ENCODE data around the gene KIF2A.

Gene KIF2A

DNA sequence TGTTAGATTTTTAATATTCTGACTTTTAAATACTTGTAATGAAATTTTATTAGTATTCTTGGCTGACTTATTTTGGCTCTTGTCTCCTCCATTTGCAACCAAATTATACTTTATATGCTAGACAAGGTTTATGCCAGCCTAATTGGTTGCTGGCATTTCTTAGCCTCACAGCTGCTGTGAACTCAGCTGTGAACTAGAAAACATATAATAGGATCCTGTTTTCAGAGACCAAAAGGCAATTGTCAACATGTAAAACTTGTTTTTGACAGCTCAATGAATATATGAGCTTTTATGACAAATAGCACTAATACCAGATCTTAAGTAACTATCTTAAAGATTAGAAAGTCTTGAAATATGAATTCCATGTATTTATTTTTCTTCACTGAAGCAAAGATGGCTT, 25.9 kb downstream of the KIF2A start:
- FAIRE-seq: no peak

DNA sequence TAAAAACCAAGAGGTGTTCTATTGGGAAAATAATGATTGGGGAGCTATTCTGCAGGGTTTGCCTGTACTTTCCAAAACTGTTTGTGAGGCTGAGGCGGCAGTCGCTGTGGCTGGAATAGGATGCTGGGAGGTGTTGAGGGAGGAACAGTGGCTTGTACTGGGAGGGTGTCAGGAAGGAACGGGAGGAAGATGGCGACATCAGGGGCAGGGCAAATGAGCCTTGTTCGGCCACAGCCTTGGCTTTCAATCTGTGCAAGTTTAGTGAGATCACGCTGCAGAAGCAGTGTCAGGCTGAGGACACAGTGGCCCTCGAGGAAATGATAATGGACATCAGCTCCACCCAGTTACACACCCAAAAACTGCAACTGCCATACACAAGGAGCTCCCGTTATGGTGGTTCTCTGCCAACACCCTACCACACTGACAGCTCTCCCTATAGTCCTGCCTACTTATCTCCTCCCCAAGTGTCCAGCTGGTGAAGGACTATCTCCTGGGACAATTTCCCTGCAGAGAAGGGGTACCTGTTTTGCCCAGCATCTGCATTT, 27.3 kb downstream of the KIF2A start:
- no peak for FAIRE-seq

DNA sequence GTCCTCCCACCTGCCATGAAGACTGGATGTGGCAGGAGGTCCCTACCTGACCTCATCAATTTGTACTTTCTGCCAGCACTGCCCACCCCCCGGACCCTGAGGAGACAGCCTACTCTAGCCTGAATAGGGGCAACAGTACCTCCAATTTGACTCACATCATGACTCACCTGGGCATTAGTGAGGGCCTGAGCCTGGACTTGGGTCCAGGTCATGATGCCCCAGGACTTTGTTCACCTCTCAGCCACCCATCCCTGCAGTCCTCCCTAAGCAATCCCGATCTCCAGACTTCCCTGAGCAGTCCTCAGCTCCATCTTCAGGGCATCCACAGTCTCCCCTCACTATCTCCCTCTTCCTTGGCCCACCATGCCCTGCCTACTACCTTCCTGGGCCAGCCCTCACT, 28.1 kb downstream of the KIF2A start:
- no peak for FAIRE-seq

DNA sequence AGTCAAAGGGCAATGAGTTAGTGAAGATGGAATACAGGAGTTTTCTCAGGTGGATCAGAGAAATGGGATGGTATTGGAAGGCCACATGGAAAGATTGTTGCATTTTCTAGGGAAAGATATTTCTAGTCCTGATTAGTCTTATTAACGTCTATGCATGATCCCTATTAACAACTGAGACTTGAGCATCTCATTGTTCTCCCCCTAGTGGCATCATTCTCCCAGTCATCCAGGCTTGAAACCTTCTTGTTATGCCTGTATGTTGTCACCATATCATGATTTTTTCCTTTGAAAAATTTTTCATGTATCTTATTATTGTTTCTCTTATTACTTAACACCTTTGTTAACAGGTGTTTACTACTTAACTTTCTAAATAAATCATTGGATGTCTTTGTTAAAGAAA, 34.4 kb downstream of the KIF2A start:
- peak; percentile 77 for FAIRE-seq

DNA sequence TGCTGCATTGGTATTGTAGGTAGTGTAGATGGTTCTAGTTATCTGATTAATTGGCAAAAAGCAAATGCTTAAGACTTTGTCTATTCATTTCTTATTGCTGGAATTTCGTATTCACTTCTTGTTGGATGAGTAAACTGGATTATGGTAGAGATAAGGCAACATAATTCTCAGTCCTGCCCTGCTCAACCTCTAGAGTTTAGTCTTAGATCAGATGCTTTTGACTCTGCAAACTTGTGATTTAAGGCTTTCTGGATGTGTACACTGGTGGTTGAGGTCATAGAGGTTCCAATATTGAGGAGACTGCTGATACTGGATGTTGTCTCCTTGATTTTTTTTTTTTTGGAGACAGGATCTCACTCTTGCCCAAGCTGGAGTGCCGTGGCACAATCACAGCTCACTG, 35.0 kb downstream of the KIF2A start:
- FAIRE-seq: no peak

DNA sequence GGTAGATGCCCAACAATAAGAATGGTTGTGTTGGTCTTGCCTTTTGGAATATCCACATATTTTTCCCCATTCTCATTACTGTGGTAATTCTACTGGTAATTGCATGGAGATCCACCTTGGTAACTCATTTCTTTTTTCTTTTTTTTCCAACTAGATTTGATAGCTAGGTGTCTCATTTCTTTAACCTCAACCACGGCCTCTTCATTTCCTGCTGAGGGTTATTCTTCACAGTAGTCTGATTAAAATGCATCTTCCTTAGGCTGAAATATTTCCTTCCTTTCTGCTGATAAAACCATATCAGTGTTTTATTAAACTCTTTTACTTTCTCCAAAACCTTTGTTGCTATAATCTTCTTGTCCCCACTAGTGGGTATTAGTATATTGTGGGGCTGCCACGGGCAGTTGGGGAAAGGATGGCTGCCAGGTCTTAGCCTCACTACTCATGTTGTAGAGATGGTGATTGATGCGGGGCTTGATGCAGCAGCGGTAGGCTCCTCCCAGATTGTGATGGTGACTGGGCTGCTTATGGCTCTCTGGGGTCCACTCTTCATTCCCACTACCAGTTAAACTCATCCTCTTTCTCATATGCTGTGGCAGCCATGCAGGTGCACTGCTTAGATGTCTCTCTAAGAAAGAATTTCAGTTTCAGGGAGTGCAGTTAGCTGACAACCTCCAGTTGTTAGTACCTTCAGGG, 35.9 kb downstream of the KIF2A start:
- no peak for FAIRE-seq

DNA sequence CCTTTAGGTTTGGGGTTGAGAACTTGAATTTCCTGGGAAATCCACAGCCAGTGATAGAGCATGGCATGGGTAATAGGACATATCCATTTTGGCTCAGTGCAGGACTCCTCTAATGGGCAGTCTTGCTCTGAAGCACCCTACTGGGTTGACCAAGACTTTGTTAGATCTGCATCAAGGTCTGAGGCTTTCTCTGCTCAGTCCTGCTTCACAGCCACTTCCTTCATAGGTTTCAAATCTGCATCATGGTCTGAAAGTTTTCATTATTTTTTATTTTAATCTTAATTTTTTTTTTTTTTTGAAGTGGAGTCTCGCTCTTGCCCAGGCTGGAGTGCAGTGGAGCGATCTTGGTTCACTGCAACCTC, 36.5 kb downstream of the KIF2A start:
- no peak for FAIRE-seq

DNA sequence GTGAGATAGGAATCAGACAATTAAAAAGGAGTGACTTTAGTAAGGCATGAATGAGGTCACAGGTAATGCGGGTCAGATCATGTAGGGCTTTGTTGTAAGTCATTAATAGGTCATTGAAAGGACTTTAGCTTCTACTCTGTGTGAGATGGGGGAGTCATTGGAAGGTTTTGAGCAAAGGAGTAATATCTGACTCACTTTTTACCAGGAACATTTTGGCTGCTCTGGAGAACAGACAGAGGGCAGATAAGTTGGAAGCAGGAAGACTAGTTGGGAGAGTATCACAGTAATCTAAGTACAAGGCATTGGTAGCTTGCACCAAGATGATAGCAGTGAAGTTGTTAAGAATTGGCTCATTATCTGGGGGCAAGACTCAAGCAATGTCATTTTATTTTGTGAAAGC, 37.4 kb downstream of the KIF2A start:
- FAIRE-seq: no peak

DNA sequence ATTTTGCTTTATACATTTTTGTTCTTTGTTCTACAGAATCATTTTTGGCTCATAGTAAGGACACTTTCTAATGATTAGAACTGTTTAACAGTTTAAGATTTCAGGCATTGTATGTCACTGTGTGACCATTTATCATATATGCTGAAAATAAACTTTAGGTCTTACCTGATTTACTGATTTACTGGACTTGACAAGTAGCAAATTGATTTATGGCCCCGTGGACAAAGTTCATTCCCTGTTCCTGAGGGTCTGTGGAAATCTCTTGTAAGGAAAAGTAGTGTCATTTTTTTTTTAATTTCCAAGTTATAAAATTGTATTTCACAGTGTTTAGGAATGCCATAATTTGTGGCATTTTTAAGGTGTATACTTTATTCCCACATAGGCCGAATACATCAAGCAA, 40.7 kb downstream of the KIF2A start:
- FAIRE-seq: no peak

DNA sequence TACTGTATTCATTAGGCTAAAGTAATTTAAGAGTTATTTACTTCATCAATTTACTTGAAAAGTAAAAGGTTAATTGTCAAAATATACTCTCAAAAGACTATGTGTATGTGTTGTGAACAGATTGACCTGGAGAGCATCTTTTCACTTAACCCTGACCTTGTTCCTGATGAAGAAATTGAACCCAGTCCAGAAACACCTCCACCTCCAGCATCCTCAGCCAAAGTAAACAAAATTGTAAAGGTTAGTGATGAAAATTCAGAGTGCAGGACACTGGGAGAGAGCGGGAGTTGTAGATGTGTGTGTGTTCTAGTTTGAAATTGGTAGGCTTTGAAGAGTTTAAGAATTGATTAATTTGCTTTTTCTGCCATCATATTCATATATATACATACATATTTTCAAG, 41.9 kb downstream of the KIF2A start:
- no peak for FAIRE-seq

DNA sequence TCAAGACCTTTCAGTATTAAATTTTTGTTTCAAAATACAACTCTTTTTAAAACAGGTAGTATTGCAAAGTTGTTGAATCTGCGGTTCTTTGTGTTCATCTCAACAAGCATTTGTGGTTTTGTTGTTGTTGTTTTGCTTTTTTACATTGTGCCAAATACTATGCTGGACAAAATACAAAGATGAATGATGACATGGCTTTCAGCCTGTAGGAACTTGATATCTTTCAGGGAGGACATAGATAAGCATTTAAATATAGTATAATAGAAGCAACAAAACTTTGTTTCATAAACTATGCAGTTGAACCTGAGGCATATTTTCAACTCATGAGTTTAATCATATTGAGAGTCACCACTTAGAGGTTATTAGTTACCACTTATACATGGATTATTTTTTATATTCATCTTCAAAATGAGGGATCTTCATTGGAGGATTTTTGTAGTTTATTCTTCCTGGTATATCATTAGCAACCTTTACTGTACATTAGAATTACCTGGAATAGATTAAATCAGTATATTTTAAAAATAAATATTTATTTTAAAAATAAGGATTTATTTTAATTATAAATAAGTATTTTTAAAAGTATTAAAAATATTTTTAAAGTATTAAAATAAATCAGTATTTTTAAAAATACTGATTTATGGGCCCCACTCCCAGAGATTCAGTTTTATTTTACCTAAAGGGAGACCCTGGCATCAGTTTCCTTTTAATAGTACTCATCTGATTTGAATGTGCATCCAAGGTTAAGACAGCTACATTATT, 42.9 kb downstream of the KIF2A start:
- peak; percentile 46 for FAIRE-seq

DNA sequence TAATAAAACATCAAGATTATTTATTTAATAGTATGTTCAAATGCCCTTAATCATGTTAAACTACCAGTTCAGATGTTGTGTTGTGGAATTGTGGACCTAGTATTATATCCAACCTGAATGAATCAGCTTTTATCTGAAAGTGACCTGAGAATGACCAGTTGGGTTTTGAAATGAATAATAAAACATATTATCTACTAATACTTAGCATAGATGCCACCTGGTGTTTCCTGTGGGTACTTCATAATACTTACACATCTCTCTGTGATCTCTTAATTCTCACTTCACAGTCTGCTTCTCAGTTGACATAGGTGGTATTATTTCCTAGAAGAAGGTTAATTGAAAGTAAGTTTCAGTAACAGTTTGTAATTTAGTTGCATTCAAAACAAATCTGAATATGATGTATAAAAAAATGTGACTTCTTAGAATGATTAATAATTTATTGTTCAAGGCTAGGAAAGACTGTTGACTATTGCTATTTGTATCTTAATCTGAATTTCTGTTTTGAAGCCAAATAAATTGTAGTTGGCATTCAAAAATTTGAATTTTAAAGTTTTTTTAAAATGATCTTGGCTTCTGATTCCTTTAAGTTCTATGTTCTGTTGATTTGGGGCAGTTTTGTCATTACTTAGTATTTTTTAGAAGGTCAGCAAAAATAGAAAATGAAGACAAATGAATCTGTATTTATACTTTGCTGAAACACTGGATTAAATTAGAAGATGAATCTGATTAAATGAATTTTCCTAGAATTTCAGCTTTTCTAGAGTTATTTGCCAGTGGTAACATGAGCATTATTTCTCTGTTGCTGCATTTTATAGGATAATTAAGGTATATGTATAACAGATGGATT, 48.2 kb downstream of the KIF2A start:
- peak; percentile 3 for FAIRE-seq

DNA sequence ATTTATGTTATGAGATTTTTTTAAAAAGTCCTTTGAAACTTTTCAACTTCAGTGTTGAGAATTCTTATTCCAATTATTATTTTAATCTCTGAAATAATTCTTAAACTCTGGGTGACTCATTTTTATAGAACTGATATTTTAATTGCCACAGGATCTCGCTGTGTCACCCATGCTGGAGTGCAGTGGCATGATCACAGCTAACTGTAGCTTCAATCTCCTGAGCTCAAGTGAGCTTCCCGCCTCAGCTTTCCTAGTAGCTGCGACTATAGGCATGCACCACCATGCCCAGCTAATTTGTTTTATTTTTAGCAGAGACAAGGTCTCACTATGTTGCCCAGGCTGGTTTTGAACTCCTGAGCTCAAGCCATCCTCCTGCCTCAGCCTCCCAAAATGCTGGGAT, 56.7 kb downstream of the KIF2A start:
- FAIRE-seq: no peak

DNA sequence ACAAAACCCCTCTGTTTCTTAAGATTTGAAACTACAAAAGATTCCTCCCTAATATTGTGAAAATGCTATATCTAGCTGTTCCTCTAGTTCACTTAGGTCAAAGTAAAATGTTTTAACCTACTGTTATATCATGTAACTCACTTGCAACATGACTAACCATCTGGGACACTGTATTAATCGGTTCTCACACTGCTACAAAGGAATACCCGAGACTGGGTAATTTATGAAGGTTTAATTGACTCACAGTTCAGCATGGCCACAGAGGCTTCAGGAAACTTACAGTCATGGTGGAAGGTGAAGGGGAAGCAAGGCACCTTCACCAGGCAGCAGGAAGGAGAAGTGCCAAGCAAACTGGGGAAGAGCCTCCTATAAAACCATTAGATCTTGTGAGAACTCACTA, 63.0 kb downstream of the KIF2A start:
- no peak for FAIRE-seq

DNA sequence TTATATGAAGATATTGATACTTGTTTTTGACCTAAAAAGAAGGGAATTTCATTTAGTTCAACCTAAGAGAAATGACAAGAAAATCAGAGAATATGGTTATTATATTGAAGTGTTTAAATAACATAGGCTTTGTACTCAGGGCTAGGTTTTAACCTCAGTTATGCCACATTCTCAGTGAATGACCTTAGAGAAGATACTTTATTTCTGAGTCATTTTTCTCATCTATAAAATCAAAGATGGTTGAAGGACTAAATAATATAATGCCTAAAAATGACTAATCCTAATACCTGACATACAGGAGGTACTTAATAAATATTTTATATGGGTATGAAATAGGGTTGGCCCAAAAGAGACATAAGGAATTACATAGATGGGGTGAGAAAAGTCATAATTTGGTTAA, 65.4 kb downstream of the KIF2A start:
- FAIRE-seq: no peak

DNA sequence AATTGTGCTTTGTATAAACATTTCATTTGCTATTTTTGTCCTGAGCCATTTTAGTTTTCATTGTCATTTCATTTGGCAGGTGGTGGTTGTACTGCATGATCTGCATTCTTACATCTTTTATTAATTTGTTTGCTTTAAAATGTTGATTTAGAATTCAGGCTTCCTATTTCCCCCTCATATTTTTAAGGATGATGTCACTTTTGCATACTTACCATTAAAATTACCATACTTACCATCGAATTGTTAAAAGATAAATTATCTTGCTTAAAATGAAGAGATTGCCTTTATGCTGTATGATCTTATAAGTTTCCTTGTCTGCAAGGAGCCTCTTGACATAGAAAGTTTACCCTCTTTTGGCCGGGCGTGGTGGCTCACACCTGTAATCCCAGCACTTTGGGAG, 66.6 kb downstream of the KIF2A start:
- FAIRE-seq: no peak

DNA sequence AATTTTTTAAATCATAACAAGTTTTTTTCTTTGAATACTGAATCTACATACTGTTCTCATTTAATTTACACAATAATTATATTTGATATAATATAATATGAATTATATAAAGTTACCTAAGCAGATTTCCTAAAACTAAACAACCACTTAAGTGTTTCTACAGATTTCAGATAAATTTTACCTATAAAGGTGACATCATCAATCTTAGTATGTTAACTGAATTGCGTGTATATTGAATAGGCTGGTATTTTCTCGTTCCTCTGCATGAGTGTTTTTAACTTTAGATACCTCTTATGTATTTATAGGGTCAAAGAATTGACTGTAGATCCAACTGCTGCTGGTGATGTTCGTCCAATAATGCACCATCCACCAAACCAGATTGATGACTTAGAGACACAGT, 67.4 kb downstream of the KIF2A start:
- FAIRE-seq: peak; percentile 63

DNA sequence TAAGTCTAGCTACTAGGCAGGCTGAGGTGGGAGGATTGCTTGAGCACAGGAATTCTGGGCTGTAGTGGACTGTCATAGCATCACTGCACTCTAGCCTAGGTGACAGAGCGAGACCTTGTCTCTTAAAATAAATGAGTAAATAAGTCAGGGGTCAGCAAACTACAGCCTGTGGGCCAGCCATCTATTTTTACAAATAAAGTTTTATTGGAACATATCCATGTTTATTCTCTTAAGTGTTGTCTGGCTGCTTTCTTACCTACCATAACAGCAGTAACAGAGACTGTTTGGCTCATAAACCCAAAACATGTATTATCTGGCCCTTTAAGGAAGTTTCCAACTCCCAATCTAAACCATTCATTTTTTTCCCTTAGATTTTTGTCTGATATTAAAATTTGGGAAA, 68.1 kb downstream of the KIF2A start:
- no peak for FAIRE-seq

DNA sequence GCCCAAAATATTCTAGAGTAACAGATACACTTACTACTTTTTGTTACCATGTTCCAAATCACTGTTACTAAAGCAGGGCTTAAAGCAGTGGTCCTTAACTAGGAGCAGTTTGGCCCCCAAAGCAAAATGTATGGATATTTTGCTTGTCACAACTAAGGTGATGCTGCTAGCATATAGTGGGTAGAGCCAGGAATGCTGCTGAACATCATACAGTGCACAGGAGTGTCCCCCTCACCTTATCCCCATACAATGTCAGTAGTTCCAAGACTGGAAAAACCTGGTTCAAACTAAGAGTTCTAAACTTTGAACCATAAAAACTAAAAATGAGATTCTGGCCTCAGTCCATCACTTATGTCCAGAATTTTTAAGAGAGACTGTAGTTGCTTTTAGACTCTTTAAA, 69.6 kb downstream of the KIF2A start:
- FAIRE-seq: no peak

DNA sequence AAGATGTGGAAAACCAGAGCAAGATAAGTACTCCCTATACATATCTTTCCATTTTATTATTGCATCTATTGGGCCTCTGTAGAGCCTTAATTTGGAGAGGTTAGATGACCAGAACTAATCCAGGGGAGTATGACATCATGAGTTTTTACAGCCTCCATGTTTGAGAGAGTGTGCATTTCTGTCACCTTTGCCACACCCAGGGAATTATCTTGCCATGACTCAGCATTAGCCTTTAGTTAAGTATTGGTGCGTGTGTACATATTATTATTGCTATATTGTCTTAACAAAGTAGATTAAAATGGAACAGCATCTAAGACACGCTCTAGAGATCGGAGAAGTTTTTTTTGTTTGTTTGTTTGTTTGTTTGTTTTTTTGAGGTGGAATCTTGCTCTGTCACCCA, 70.1 kb downstream of the KIF2A start:
- FAIRE-seq: no peak

DNA sequence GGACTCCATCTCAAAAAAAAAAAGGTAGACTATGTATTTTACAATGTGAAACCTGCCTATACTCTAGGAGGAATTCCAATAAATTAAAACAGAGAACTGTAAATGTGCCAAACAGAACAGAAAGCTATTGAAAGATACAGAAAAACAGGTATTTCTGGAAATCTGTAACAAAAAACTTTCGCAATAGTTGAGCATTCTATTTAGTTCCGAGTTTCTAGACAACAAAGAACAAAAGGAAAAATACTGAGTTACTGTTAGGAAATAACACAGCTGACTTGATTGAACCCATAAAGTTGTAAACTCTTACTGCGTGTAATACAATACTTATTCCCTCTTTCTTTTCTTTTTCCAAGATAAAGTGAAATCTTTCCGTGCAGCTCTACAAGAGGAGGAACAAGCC, 79.1 kb downstream of the KIF2A start:
- no peak for FAIRE-seq

DNA sequence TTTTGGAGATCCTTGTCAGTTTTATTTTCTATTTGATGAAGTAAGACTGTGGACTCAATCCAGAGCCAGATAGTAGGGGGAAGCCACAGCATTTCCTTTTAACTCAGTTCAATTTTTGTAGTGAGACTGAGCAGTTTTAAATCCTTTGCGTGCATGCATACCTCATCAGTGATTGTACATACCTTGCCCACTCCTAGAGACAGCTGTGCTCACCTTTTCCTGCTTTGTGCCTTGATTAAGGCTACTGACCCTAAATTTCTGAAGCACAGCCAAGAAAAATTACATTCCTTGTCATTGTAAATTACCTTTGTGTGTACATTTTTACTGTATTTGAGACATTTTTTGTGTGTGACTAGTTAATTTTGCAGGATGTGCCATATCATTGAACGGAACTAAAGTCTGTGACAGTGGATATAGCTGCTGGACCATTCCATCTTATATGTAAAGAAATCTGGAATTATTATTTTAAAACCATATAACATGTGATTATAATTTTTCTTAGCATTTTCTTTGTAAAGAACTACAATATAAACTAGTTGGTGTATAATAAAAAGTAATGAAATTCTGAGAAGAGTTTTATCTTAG, 79.9 kb downstream of the KIF2A start:
- FAIRE-seq: no peak

DNA sequence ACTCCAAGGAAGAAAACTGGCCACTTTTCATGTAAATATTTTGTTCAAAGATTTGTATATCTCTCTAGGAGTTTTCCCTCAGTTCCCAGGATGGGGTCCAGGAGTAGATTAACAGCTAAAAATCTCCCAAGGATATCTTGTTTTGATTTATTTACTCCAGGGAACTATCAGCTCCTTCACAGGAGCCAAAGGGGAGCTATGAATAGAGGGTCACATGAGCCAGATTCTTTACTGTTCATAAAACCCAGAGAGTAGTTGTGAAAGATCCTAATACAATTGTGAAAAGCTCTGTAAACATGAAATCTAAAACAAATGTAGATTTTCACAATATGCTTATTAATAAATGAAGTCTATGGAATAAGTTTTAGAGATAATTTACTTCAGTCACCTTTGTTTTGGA, 80.8 kb downstream of the KIF2A start:
- no peak for FAIRE-seq

Measured in TTC549 (cell line).